ENCODE measurements around the gene CRADD. TPM values are rescaled to one million over a fixed set of nuclear protein-coding genes. Genes with fewer than 3 reads are reported as not detected.

Gene CRADD
- total RNA-seq, 1 donor from 2014 or later, result 39.5 TPM

GRCh38 chr12:93813186-93813585 lies 136.0 kb downstream of the CRADD start:
- no peak for DNase-seq

GRCh38 chr12:93813972-93814821 lies 137.0 kb downstream of the CRADD start:
- peak; percentile 84 for DNase-seq

- DNase-seq, result no peak
These were observed 141.4 kb downstream of the CRADD start for GRCh38 chr12:93818488-93819049.

DNA sequence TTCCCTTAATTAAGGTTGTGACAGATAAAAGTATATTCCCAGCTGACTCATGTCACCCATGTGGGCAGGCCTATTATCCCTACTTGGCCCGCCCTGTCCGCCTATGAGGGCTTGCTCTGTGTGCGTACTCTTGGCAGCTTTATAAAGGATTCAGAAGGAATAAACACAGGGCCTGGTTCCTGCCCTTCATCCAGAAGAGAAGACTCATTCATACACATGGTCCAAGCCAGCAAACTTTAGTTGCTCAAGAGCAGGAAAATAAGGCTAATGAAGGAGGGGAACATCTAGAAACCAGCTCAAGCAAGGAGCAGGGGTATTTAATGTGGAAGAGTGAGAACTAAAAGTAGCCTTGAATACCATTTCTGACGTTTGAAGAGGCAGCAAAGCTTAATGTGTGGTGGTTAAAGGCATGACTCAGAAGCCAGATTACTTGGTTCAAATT lies 141.9 kb downstream of the CRADD start:
- peak; percentile 59 for DNase-seq

DNA sequence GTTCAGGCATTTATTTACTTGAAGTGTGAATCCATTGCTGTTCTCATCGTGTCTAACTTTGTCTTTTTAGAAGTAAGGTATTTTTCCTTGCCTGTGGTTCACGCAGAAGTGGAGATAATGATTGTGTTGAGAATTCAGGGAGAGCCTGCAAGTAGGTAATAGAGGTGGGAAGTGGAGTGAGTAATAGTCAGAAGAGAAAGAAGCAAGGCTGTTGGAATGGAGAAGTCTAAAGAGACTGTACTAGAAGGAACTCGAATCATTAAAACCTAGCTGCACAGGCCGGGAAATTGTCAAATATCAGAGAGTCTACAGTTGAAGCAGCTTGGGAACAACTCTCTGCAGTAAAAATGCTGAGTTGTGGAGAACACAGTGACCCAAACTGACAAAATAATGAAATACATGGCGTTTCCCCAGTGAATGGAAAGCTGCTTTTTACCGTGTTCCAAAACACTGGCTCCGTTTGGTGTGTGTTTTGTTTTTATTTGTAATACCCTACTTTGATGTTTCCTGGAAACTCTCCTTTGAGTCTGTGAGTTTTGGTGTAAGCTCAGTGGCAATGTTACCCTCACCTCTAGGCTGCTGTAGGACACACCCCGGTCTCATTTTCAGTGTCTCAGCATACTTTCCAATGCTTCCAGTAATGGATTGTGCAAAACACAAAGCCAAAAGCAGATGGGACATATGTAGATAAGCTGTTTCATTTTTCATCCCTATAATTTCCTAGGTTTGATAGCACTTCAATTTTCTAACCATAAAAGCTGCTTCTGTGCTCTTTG lies 146.6 kb downstream of the CRADD start:
- DNase-seq, result no peak

GRCh38 chr12:93824514-93825500 lies 147.6 kb downstream of the CRADD start:
- no peak for DNase-seq

GRCh38 chr12:93825501-93825888 lies 148.3 kb downstream of the CRADD start:
- no peak for DNase-seq

GRCh38 chr12:93825931-93826555 lies 148.9 kb downstream of the CRADD start:
- DNase-seq, result peak; percentile 71

- DNase-seq, result no peak
These were observed 150.0 kb downstream of the CRADD start for GRCh38 chr12:93827179-93827578.

GRCh38 chr12:93827669-93828068 lies 150.5 kb downstream of the CRADD start:
- DNase-seq, result no peak

DNA sequence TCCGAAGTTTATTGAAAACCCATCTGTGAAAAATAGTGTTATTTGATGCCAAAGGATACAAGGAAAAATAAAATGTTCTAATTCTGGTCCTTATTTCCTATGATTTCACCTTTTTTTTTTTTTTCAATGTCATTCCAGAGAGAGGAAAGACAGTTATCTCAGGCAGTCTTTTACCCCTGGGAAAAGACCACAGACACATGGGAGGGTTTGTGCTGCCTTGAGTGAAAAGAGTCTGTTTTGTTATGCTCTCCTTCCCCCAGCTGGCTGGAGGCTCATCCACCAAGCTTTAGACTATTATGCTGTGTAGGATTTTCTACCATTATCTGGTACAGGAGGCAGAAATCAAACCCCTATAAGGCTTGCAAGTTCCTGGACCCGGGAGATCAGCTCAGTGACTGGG lies 151.8 kb downstream of the CRADD start:
- no peak for DNase-seq

DNA sequence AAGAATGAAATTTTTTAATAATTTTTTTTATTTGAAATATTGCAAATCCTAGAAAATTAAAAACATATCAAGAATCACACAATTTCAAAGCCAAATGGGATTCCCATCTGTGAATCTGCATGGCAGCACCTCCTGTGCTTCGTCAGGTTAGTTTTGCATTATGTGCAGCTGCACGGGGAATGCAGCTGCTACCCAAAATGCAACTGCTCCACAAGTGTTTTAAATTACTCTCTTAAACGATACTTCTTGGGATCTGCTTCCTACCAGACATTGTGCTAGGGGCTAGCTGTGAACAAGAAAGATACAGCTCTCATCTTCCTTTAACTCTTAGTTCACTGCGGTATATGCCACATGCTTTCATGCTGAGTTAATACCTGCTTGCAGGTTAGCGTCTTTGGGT lies 154.2 kb downstream of the CRADD start:
- DNase-seq, result peak; percentile 54

DNA sequence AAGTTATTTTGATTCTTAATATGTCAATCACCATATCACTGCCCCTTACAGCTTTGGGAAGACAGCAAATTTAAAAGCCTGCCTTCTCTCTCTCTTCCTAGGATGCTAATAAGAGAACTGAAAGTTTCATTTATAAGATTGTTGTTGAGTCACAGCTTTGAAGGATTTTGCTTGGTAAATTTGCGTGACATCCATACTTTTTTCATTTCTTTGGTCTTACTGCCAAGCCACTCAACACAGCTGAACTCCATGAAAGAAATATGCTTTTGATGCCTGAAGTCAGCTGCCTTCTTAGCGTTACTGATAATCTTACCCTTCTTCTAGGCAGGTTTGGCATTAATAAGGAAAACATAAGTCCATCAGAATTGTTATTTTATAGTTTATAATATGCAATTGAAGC lies 155.0 kb downstream of the CRADD start:
- DNase-seq, result peak; percentile 56

DNA sequence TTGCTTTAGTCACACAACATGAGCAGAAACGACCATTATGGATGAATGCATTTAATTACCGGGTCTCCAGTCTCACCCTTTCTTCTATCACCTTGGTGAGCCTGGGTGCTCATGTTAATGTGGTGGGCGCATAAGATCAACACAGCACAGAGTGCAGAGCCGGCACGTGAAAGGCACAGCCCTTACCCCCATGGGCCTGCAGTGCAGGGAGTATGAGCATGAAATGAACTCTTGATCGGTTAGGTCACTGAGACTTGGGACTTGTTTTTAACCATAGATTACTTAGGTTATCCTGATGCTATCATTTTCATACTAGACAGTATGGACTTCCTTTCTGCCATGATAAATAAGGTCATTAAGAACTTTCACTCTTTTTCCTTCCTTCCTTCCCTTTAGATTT lies 156.8 kb downstream of the CRADD start:
- DNase-seq, result no peak

GRCh38 chr12:93836620-93837260 lies 159.6 kb downstream of the CRADD start:
- DNase-seq, result no peak

GRCh38 chr12:93838193-93838592 lies 161.0 kb downstream of the CRADD start:
- DNase-seq, result no peak

GRCh38 chr12:93839064-93839463 lies 161.9 kb downstream of the CRADD start:
- DNase-seq, result no peak

GRCh38 chr12:93841671-93842070 lies 164.5 kb downstream of the CRADD start:
- DNase-seq, result no peak

DNA sequence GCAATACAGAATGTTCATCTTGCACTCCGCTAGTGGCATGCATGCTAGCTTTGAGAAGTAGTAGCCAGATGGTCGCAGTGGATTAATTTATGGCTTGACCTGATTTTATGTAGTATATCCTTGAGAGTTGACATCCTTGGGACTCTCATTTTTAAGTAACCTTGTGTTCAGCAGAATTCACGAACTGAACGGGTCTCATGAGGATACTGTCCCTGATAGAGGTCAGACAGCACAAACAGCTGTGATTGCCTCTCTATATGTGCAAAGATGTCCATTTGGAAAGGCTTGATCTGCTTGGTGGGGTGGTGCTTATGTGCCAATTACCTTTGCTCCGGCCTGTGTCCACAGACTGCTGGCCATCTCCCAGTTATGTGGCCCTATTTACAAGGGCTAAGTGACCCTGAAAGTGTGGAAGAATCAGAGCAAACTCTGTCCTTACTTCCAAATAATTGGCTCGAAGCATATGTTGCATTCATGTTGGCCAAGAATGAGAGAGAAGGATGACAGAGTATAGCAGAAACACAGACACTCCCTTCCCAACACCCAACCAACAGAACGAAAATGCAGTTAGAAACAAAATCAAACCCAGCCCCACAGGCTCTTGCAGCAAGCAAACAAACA lies 167.1 kb downstream of the CRADD start:
- no peak for DNase-seq

GRCh38 chr12:93846936-93847516 lies 169.9 kb downstream of the CRADD start:
- DNase-seq, result no peak

All from tongue (tissue), 2 donors.